ENCODE data around the gene FOXB1.

Gene FOXB1

DNA sequence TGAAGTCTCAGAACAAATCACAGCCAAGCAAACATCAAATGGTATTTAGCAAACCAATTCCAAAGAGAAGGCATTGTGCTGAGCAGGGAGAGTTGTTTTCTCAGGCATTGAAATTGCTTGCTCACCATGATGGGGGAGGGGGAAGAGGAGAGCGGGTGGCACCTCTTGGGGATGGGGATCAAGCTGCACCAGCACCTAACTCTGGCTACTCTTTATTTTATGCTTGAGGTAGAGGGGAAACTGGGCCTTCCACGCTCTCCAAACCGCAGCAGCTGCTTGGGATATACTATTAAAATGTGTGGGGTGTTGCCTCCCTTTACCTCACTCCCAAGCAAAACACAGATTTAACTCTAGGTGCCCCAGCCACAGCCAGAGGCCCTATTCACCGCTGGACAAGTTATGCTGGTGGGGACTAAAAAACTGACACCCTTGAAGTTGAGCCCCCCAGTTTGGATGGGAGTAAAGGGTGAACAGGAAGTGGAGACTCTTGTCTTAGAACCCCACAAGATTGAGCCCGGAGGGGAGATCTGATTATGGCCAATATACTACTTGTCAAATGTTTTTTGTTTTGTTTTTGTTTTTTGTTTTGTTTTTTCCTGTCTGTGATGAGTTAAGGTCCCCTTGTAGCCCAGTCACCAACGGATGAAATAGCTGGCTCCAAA, 5.0 kb upstream of the FOXB1 start:
- DNase-seq (ENCODE audit: low read depth in 2 of 2, low spot score in 1 of 2): no peak

DNA sequence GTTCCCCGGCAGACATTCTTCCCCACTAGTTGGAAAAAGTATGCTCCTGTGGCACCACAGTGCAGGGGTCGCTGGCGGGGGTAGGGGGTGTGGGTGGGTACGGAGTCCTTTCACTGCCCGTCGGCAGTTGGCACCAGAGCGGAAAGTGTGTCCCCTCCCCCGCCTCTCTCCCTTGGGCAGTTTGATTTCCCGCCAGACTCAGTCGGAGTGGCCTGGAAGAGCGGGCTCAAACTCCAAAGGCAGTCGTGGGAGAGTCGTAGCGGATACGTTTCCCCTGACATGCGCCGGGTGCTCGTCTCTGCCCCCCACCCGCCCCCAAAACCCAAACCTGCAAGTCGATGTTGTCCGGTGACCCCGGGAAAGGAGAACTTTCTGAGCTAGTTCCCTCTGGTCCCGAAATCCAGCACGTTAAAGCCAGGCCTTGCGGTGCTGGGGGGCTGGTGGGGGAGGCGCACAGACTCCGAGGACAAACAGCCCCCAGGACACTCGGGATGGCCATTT, 4.4 kb upstream of the FOXB1 start:
- DNase-seq (ENCODE audit: low read depth in 2 of 2, low spot score in 1 of 2): no peak

DNA sequence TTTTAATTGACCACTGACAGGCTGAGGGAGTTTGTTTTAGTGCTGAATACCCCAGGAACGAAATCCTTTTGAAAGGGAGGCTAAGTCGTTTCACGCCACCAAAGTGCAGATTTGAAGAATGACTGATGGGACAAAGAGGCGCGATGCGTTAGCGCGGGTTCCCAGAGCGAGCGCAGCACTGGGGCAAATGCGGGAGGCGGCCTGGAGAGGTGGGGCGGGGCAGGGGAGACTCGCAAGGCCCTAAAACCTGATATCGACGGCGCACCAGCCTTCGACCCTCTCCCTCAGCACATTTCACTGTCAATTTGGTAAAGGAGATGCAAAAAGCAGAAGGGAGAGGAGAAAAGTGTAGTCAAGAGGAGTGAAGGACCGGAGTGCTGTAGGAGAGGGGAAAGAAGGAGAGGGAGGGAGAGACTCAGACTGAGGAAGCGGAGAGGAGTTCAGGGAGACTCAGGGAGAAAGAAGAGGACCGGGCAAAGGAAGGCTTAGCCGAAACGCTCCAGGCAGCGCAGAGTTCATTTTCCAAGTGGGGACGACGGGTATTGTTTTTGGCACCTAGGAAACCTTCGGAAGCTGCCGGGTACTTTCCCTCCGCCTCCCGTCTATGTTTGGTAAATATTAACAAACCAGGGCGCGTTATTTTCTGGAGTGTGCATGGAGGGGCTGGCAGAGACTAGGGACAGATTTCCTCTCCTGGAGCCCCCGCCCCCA, 3.8 kb upstream of the FOXB1 start:
- DNase-seq (ENCODE audit: low read depth in 2 of 2, low spot score in 1 of 2): no peak

DNA sequence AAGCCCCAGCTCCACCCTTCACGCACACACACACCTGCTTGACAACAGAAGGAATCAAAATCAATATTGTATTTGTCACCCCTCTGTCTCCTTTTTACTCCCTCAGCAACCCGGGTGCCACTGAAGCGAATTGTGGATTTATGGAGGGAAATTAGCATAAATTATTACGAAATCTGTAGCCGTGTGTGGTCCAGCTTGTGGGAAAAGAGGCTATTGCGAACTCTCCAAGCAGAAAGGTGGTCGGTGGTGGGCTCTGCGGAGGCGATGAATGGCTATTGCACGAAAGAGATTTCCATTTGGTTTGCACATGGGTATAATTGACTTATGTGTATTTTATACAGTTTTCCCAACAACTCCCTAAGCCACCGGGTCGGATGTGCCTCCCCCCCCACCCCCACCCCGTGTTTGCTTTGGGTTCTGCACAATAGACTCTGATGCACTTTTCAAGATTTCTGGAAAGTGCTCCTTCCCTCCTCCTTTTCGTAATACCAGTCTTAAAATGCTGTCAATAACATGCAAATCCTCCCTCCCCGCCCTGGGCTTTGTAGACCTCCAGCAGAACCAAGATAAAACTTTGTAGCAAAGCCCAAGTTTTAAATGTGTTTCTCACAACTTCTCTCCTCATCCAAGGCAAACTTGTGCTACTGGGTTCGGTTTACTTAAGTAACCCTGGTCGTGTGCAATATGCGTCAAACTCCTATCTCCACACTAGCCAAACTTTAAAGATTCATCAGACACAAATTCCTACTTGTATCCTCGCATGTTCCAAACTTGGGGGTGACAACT, 3.1 kb upstream of the FOXB1 start:
- DNase-seq (ENCODE audit: low read depth in 2 of 2, low spot score in 1 of 2): no peak

DNA sequence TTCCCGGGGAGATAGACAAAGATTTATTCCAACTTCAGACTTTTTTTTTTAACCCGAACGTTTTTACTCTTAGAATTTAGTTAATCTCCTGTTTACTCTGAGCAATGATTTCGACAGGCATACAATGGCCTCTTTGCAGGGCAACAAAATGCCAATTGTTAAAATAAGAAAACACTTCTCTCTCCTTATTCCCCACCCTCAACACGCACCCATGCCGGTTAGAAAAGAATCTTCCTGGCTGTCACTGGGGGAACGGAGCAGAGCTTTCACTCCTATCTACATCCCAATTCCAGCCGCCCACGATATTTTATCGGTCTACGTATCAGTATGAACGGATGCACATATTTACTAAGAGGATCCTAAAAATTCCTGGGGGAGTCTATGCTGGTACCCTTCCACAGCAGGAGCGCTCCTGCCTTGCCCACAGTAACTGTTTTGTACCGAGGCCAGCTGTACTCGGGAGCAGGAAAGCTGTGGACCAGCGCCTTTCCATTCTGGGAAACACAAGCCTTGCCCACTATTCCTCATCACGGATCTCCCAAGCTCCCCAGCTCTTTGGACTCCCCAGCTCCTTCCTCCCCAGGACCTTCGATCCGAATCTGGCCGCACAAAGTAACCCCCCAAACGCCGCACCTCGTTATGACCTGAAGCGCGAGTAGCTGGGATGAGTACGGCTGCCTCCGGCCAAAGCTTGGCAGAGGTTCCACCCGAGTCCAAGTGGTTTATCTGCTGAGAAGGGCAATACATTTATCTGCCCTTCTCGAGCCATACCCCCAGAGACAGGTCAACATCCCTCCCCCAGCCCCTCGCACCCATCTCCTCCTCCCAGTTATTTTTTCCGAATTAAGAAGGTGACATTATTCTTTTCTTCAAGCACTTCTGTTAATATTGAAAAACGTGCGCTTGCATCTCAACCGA, 2.2 kb upstream of the FOXB1 start:
- no peak for DNase-seq (ENCODE audit: low read depth in 2 of 2, low spot score in 1 of 2)

DNA sequence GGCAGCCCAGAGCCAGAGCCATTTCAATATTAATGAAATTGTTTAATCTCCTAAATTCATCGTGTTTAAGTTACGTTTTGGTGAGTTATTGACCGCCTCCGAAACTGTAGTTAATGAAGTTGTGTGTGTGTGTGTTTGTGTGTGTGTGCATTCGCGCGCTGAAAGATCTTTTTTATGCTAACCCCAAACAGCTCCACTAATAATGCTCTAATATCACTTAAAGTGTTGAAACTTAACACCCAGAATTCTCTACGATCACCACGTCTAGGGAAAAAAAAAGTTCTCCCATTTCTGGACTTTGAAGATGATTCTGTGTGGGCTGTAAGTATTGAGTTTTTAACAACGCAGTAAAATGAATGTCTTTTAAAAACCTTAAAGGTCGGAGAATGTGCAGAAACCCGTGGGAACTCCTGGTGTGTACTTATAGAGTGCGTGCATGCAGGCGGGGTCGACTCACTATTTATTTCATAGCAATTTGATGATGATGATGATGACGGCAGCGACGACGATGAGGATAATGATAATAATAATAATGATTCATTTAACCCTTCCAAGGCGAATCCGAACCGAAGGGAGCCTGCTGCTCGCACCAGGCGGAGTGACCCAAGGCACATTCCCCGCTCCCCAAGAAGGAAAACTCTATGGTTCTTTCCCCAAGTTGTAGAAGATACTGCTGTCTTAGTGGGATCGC, 1.4 kb upstream of the FOXB1 start:
- DNase-seq (ENCODE audit: low read depth in 2 of 2, low spot score in 1 of 2): no peak

DNA sequence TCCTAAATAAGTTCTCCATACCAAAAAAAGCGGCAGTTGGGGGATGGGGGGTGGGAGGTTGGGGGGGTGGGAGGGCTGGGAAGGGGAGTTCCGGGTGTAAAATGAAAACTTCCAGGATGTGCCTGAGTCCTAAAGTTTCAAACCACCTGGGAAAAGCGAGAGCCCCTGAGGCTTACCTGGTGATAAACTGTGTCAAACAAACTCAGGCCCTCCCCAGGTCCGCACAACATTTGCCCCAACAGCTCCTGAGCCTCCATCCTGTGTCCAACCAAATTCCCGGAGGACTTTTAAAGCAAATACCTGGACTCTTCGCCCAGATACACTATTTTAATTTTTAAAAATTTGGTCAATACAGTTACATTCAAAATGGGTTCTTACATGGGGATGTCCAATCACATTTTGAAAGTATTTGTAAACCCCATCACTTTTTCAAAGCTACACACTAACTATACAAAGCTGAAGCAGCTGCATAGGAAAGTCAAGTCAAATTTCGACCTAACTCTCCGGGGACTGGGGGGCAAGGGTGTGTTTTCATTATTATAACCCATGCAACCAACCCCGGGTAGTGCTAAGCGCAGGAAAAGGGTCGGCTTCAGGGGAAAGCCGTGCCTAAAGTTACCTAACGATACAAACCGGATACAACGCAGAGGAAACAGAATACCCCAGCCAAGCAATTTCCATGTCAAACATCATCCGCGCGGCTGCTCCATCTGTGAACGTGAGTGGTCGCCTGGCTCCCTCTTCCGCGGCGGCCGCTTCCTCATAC, 685 bp upstream of the FOXB1 start:
- no peak for DNase-seq (ENCODE audit: low read depth in 2 of 2, low spot score in 1 of 2)

DNA sequence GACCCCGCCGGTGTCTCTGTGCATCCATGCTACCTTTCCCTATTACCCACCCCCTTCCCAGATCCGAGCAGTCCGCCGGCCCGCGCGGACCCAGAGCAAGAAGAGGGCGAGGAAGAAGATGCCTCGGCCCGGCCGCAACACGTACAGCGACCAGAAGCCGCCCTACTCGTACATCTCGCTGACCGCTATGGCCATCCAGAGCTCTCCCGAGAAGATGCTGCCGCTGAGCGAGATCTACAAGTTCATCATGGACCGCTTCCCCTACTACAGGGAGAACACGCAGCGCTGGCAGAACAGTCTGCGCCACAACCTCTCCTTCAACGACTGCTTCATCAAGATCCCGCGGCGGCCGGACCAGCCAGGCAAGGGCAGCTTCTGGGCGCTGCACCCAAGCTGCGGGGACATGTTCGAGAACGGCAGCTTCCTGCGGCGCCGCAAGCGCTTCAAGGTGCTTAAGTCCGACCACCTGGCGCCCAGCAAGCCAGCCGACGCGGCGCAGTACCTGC, 788 bp downstream of the FOXB1 start:
- no peak for DNase-seq (ENCODE audit: low read depth in 2 of 2, low spot score in 1 of 2)

DNA sequence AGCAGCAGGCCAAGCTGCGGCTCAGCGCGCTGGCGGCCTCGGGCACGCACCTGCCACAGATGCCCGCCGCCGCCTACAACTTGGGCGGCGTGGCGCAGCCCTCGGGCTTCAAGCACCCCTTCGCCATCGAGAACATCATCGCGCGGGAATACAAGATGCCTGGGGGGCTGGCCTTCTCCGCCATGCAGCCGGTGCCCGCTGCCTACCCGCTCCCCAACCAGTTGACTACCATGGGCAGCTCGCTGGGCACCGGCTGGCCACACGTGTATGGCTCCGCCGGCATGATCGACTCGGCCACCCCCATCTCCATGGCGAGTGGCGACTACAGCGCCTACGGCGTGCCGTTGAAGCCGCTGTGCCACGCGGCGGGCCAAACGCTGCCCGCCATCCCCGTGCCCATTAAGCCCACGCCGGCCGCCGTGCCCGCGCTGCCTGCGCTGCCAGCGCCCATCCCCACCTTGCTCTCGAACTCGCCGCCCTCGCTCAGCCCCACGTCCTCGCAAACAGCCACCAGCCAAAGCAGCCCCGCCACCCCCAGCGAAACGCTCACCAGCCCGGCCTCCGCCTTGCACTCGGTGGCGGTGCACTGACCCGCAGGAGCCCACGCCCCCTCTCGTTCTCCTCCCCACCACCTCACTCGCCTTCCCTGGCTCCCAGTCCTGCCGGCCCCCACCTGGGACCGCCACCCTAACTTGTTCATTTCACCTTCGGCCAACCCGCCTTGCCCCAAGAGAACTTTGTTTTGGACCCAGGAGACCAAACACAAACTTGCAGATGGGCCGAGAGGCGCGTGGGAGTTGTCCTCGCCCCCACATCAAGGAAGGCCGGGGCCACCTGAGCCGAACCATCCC, 1.5 kb downstream of the FOXB1 start:
- no peak for DNase-seq (ENCODE audit: low read depth in 2 of 2, low spot score in 1 of 2)

DNA sequence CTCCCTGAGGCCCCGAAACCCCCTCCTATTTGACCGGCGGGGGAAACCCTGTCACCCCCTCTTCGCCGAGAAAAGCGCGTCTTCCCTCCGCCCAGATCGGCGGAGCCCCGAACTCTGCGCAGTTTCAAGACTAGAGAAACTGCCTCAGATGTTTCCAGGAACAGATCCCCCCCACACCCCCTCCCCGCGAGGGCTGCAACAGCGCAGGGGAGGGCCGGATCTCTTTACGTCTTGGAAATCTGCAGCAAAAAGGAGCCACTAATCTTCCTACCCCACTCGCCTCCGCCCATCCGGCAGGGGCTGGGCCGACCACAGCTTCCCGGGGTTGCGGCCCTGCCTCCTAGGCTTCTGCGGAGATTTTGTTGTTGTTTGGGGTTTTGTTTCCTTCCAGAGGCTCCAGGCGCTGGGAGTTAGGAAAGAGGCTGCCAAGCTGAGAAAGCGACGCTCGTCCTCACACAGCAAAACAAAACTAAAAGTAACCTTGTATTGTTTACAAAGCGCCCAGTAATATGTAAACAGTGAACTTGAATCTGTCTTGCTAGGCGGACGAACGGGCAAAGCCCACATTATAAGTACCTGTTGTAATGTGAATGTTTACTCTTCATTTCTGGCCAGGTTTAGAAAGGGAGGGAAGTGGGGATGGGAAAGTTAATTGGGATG, 2.2 kb downstream of the FOXB1 start:
- peak in 1 of 2 donors; percentile 41 for DNase-seq (ENCODE audit: low read depth in 2 of 2, low spot score in 1 of 2)

DNA sequence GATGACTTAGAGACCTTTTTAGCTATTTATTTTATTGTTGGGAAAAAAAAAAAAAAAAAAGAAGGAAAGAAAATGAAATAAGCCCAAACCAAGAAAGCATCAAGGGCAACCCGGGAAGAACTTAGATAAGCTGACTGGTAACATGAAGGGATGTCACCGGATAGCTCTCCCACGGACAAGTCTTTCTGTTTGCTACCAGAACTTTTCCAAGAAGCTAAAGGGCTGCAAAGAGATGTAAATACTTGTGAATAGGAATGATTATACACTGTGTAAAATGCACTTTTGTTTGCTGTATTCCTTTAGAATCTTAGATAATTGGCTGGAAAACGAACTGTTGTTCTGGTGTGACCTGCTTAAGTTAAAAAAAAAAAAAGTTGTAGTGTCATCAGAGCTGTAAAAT, 2.8 kb downstream of the FOXB1 start:
- no peak for DNase-seq (ENCODE audit: low read depth in 2 of 2, low spot score in 1 of 2)

DNA sequence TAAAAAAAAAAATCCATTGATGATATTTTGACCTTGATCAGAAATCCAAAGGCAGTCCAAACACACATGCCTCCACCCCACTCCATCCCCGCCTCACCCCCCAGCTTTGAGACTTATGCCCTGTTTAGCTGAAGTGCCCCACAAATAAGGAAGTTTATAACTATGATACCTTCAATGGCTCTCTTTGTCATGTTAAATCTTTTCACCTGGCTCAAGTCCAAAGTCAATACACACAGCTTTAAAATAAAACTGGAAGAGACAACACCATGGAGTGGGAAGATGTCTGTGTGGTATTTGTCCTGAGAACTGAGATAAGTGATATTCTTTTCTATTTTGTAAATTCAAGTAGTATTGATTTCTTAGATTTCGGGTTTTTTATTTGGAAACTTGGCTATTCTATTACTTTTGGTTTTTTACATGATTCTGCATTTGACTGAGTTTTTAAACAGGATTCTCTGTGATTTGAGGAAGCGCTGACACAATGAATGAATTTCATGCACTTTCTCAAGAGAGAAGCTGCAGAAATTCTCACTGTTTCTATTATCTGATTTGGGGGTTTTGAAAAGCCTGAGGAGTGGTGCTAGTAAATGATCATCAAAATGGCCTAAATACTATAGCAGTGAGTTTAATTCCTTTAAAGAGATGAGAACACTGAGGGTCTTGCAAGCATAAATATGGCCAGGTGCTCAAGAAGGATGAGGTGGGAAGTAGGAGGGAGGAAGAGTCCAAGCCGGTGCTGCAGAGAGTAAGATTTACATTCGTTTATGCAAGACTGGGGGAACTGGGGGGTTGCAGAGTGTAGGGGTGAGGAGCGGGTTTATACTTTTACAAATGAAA, 5.2 kb downstream of the FOXB1 start:
- DNase-seq (ENCODE audit: low read depth in 2 of 2, low spot score in 1 of 2): no peak

DNA sequence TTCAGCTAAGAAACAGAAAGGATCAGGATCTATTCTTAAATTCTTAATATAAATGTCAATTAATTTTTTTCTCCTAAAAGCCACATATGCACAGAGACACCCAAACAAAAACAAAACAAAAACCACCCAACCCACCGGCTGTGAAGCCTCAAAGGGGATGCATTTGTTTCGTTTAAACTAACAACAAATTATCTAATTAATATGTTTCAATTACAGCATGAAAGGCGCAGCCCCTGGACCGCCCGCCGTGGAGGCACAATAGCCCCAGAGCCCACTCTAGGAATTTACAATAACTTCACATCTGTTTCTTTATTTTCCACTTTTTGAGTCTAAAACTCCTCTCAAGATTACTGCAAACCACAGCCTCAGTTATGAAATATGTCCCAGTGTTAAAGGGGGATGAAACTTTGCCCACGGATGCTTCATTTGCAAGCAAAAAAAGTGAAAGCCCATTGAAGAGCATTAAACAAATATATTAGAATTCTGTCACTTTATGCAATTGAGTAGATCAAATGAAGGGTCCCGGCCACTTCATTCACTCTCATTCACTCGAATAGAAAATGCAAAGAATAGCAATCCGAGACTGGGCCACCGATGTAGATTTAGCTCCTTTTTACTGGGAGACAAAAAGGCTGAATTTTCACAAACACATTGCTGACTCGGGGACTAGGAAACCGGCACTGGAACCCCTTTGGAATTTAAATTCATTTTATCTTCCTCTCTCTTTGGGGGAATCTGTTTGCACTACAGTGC, 6.0 kb downstream of the FOXB1 start:
- no peak for DNase-seq (ENCODE audit: low read depth in 2 of 2, low spot score in 1 of 2)

DNA sequence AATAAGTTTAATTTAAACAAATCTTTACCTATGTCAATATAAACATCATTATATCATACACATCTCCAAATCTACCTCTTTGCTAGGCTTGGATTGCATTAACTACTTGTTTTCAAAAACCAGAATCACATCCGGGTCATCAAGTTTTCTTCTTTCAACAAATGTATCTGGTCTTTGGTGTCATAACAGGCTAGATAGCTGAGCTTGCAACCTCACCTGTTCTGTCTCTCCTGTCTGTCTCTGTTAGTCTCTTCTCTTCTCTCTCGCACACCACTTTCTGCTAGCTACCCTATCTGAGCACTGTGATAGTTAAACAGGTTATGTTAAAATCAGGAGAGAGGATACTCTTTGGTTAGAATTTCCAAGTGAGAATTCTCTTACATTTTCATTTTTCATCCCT, 6.7 kb downstream of the FOXB1 start:
- no peak for DNase-seq (ENCODE audit: low read depth in 2 of 2, low spot score in 1 of 2)

DNA sequence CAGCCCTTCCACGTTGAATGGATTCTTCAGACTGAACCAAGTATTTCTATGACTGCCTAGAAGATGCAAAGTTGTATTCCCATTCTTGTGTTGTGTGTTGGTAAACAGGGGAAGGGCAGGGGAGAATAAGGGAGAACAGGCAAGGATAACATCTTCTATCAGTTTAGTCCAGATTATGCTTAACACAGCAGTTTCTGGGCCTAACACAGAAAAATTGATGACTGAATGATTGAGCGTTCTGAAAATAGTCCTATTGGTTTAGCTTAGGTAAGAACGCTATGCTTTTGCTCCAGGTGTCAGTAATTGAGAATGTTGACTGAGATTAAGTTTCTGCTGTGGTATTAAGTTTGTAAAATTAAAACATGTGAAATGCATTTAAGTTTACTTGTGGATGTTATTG, 8.6 kb downstream of the FOXB1 start:
- no peak for DNase-seq (ENCODE audit: low read depth in 2 of 2, low spot score in 1 of 2)

Measured in stimulated activated CD8-positive, alpha-beta memory T cell treated with anti-CD3 and anti-CD28 coated beads, Interleukin-4, amount 100 ng/mL, for 1 hour (primary cell).